Left ventricle myocardium inferior (tissue), 1 donor: ENCODE data around the gene GRIN2C. TPM values are rescaled to one million over a fixed set of nuclear protein-coding genes. Genes with fewer than 3 reads are reported as not detected.
A peak's percentile ranks its signal among the peaks of the same experiment; 100 is the strongest.

Experiments used
- DNase-seq: peaks from one replicate; pipeline ENCODE4 v3.0.0-alpha.2; 2020
- H3K27ac ChIP-seq: fragments of 200-600 bp; replicated peaks from 2 replicates; pipeline ENCODE4 v1.8.0; 2021
- H3K27me3 ChIP-seq: fragments of 200-600 bp; 2 replicates; pipeline ENCODE4 v1.8.0; 2021; ENCODE audit warnings: low read depth
- H3K36me3 ChIP-seq: fragments of 200-600 bp; 2 replicates; pipeline ENCODE4 v1.8.0; 2021
- H3K4me1 ChIP-seq: fragments of 200-600 bp; 2 replicates; pipeline ENCODE4 v1.8.0; 2021
- H3K4me3 ChIP-seq: fragments of 200-600 bp; 2 replicates; pipeline ENCODE4 v1.8.0; 2021; ENCODE audit warnings: mild to moderate bottlenecking, moderate library complexity
- H3K9me3 ChIP-seq: fragments of 200-600 bp; replicated peaks from 2 replicates; pipeline ENCODE4 v1.8.0; 2021
- intact Hi-C: fragments of 100-400 bp; cut with micrococcal nuclease; formaldehyde crosslinking; loops from one replicate; pipeline ENCODE4 v1.11.0; 2022
- total RNA-seq: library from RNA; stranded (reverse); fragmentation: NEBNext Ultra II Directional; extraction: Animal tissue kit (Norgen Biotek cat#: 25700); gene quantifications from one replicate; pipeline ENCODE4 v1.2.1, GENCODE V29; 2021
- TF ChIP-seq, protein P1 (sequence below): fragments of 200-600 bp; IDR thresholded peaks from 2 replicates; pipeline ENCODE4 v1.8.0; 2021; ENCODE audit warnings: antibody characterized with exemption, mild to moderate bottlenecking, borderline replicate concordance
- donor health status: DM: no; HTN: yes; CAD: no; lungs with severe emphysema.

GRIN2C gene
- total RNA-seq, 1 donor from 2014 or later = 0.52 TPM

- Histone ChIP-seq H3K4me1 (peaks cover 11% of the 10 kb centered on the region), H3K4me3 (peak within 1 kb of the TSS; percentile 60), H3K27me3 (peaks cover 90% of the 10 kb centered on the region), H3K27ac (no peak within 1 kb of the TSS), H3K36me3 (no peaks in the 10 kb centered on the region), H3K9me3 (no peaks in the 10 kb centered on the region)
- TF ChIP-seq, protein P1, sequence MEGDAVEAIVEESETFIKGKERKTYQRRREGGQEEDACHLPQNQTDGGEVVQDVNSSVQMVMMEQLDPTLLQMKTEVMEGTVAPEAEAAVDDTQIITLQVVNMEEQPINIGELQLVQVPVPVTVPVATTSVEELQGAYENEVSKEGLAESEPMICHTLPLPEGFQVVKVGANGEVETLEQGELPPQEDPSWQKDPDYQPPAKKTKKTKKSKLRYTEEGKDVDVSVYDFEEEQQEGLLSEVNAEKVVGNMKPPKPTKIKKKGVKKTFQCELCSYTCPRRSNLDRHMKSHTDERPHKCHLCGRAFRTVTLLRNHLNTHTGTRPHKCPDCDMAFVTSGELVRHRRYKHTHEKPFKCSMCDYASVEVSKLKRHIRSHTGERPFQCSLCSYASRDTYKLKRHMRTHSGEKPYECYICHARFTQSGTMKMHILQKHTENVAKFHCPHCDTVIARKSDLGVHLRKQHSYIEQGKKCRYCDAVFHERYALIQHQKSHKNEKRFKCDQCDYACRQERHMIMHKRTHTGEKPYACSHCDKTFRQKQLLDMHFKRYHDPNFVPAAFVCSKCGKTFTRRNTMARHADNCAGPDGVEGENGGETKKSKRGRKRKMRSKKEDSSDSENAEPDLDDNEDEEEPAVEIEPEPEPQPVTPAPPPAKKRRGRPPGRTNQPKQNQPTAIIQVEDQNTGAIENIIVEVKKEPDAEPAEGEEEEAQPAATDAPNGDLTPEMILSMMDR = no peak
- DNase-seq = no peak
- intact Hi-C loops = no loop called here
Measured at GRCh38 chr17:74892974-74893911, 33.6 kb upstream of the GRIN2C start, which contains the start of gene FADS6. Gene FADS6, minus strand, starts transcription at chr17:74893633. Its CDS starts 38 bp downstream, at chr17:74893595.

- H3K36me3 ChIP-seq = no peaks in the 10 kb centered on the region
- no peak for DNase-seq
- H3K4me1 ChIP-seq = peaks cover 11% of the 10 kb centered on the region
- peaks cover 93% of the 10 kb centered on the region for H3K27me3 ChIP-seq
- no peak overlapping the region for H3K27ac ChIP-seq
- no peaks in the 10 kb centered on the region for H3K9me3 ChIP-seq
- TF ChIP-seq, protein P1 = no peak
- no peak overlapping the region for H3K4me3 ChIP-seq
- intact Hi-C loops = no loop called here
Measured at GRCh38 chr17:74892013-74892841, 32.5 kb upstream of the GRIN2C start.

DNA sequence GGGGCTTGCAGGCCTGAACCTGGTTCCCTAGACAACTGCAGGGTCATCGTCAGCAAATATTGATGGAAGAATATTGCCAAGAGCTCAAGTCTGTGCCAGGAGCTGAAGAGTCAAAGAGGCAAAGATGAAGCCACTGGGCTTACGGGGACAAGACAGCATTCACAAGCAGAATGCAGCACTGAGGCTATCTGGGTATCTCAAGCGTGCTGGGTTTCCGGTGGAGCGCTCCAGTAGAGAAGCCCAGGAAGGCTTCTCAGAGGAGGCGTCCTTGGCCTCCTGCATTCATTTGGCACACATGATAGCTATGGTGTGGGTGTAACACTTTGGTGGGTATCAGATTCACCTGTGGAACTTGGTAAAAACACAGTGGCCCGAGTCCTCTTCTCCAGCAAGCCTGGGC lies 30.9 kb upstream of the GRIN2C start:
- H3K27me3 ChIP-seq = peaks cover 93% of the 10 kb centered on the region

GRCh38 chr17:74888469-74888868 lies 28.8 kb upstream of the GRIN2C start:
- no peak overlapping the region for H3K4me3 ChIP-seq
- TF ChIP-seq, protein P1 = no peak
- intact Hi-C loops = no loop called here
- H3K36me3 ChIP-seq = no peaks in the 10 kb centered on the region
- H3K27me3 ChIP-seq = peaks cover 81% of the 10 kb centered on the region
- H3K27ac ChIP-seq = no peak overlapping the region
- H3K9me3 ChIP-seq = no peaks in the 10 kb centered on the region
- H3K4me1 ChIP-seq = peaks cover 6% of the 10 kb centered on the region
- no peak for DNase-seq

More for the DNA sequence above, 30.9 kb upstream of the GRIN2C start:
- DNase-seq = no peak
- Histone ChIP-seq H3K9me3 (no peaks in the 10 kb centered on the region), H3K27ac (no peak overlapping the region), H3K36me3 (no peaks in the 10 kb centered on the region), H3K4me1 (peaks cover 11% of the 10 kb centered on the region), H3K4me3 (no peak overlapping the region)
- TF ChIP-seq, protein P1 = no peak
- intact Hi-C loops = no loop called here

DNA sequence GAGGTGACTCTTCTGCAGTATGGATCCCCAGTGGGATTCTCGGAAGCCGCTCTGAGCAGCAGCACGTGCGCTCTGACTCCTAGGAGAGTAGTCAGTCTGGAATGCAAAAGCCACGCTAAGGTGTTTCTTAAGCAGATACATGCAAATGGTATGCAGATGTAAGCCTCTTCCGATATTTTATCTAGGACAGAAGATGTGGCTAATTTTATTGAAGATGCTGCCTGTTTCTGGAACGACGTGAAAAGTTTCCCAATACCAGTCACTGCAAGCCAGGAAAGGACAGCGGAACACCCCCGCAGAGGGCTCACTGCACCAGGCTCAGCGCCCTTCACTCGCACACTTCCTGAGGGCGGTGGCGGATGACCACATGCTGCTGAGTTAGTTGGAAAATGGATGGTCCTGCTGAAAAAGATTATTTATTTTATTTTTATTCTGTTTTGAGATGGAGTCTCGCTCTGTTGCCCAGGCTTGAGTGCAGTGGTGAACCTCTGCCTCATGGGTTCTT lies 23.6 kb upstream of the GRIN2C start:
- H3K9me3 ChIP-seq = no peaks in the 10 kb centered on the region
- DNase-seq = no peak
- no peak overlapping the region for H3K4me3 ChIP-seq
- H3K27ac ChIP-seq = no peak overlapping the region
- TF ChIP-seq, protein P1 = no peak
- peaks cover 4% of the 10 kb centered on the region for H3K4me1 ChIP-seq
- no peaks in the 10 kb centered on the region for H3K36me3 ChIP-seq
- peaks cover 41% of the 10 kb centered on the region for H3K27me3 ChIP-seq
- intact Hi-C loops = no loop called here
